Measurements from ENCODE around the gene CYTL1. TPM values are rescaled to one million over a fixed set of nuclear protein-coding genes. Genes with fewer than 3 reads are reported as not detected.

CYTL1 gene
- total and polyA plus RNA-seq, 5 donors from 2014 or later, result 0.54 TPM; not detected in 4

DNA sequence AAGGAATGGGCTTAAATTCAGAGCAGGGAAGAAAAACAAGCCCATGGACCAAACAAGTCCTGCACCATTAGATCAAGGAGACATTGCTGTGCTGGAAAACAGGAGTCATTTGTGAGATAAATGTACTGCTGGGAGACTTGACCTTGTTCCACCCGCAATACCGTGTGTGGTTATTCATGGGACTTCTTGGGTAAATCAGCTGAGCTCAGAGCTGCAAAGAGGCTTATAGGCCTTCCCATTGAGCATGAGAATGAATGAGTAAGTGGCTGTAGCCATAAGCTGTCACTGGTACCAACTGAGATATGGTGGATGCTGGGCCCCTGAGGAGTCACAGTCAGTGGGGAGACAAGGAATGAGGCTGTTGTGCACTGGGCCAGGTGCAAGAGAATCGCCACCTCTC, 2.3 kb upstream of the CYTL1 start:
- no peak for DNase-seq
- H3K27me3 Mint-ChIP-seq, result peaks cover 20% of the 10 kb centered on the region
- peaks cover 0 to 6% (median 2%) of the 10 kb centered on the region in 7 donors for H3K9me3 Mint-ChIP-seq
- H3K36me3 Mint-ChIP-seq, result no peaks in the 10 kb centered on the region
- Histone ChIP-seq H3K36me3 (ENCODE audit: control insufficient read depth, insufficient read depth, low read length) (no peaks in the 10 kb centered on the region), H3K4me1 (ENCODE audit: control insufficient read depth, insufficient read depth, low read length, poor library complexity, severe bottlenecking) (no peaks in the 10 kb centered on the region), H3K27ac (ENCODE audit: insufficient read depth, low read length, poor library complexity, severe bottlenecking) (no peak overlapping the region), H3K9me3 (ENCODE audit: control insufficient read depth in 2 of 2, low read length in 2 of 2) (no peaks in the 10 kb centered on the region), H3K4me3 (ENCODE audit: low read depth, low read length) (no peak overlapping the region), H3K27me3 (ENCODE audit: control insufficient read depth, insufficient read depth, low read length) (peaks cover 1% of the 10 kb centered on the region)
- H3K4me1 Mint-ChIP-seq, result peaks cover 0 to 2% (median 0%) of the 10 kb centered on the region in 4 donors
- no peak for ATAC-seq (ENCODE audit: low read depth in 2 of 2)
- H3K4me3 Mint-ChIP-seq, result no peak overlapping the region
- H3K27ac Mint-ChIP-seq, result no peak overlapping the region

DNA sequence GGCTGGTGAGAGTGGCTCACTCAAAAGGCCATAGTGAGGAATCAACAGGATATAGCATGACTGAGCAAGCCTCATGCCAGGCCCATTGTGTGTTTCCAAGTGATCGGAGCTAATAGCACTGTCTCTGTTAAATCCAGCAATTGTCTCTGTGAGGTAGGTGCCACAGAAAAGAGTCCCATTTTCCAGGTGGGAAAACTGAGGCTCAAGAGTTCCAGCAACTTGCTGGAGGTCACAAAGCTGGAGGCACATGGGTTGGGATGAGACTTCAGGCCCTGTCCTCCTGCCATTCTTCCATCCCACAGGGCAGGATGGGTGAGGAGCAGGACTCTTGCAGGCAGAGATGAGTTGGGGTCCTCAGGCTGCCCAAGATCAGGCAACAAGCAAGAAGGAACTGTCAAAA, 1.1 kb upstream of the CYTL1 start:
- ATAC-seq (ENCODE audit: low read depth in 2 of 2), result no peak

GRCh38 chr4:5019796-5020195, 538 bp upstream of the CYTL1 start:
- no peak overlapping the region for H3K27ac ChIP-seq (ENCODE audit: insufficient read depth, low read length, poor library complexity, severe bottlenecking)
- Mint-ChIP-seq H3K36me3 (no peaks in the 10 kb centered on the region), H3K27ac (no peak overlapping the region), H3K27me3 (peaks cover 20% of the 10 kb centered on the region), H3K4me1 (peaks cover 0 to 2% (median 0%) of the 10 kb centered on the region in 4 donors), H3K9me3 (peaks cover 0 to 9% (median 3%) of the 10 kb centered on the region in 7 donors), H3K4me3 (no peak overlapping the region)
- H3K36me3 ChIP-seq (ENCODE audit: control insufficient read depth, insufficient read depth, low read length), result no peaks in the 10 kb centered on the region
- no peak overlapping the region for H3K4me3 ChIP-seq (ENCODE audit: low read depth, low read length)
- ATAC-seq (ENCODE audit: low read depth in 2 of 2), result no peak
- no peak for DNase-seq
- H3K9me3 ChIP-seq (ENCODE audit: control insufficient read depth in 2 of 2, low read length in 2 of 2), result no peaks in the 10 kb centered on the region
- peaks cover 8% of the 10 kb centered on the region for H3K27me3 ChIP-seq (ENCODE audit: control insufficient read depth, insufficient read depth, low read length)
- H3K4me1 ChIP-seq (ENCODE audit: control insufficient read depth, insufficient read depth, low read length, poor library complexity, severe bottlenecking), result no peaks in the 10 kb centered on the region

More for the DNA sequence above, 1.1 kb upstream of the CYTL1 start:
- H3K27ac ChIP-seq (ENCODE audit: insufficient read depth, low read length, poor library complexity, severe bottlenecking), result no peak overlapping the region
- no peaks in the 10 kb centered on the region for H3K4me1 ChIP-seq (ENCODE audit: control insufficient read depth, insufficient read depth, low read length, poor library complexity, severe bottlenecking)
- peaks cover 21% of the 10 kb centered on the region for H3K27me3 Mint-ChIP-seq
- H3K27me3 ChIP-seq (ENCODE audit: control insufficient read depth, insufficient read depth, low read length), result peaks cover 5% of the 10 kb centered on the region
- H3K27ac Mint-ChIP-seq, result no peak overlapping the region
- H3K4me3 ChIP-seq (ENCODE audit: low read depth, low read length), result no peak overlapping the region
- H3K36me3 Mint-ChIP-seq, result no peaks in the 10 kb centered on the region
- H3K36me3 ChIP-seq (ENCODE audit: control insufficient read depth, insufficient read depth, low read length), result no peaks in the 10 kb centered on the region
- no peaks in the 10 kb centered on the region for H3K9me3 ChIP-seq (ENCODE audit: control insufficient read depth in 2 of 2, low read length in 2 of 2)
- no peak overlapping the region for H3K4me3 Mint-ChIP-seq
- no peak for DNase-seq
- H3K9me3 Mint-ChIP-seq, result peaks cover 0 to 9% (median 3%) of the 10 kb centered on the region in 7 donors
- peaks cover 0 to 2% (median 0%) of the 10 kb centered on the region in 4 donors for H3K4me1 Mint-ChIP-seq

DNA sequence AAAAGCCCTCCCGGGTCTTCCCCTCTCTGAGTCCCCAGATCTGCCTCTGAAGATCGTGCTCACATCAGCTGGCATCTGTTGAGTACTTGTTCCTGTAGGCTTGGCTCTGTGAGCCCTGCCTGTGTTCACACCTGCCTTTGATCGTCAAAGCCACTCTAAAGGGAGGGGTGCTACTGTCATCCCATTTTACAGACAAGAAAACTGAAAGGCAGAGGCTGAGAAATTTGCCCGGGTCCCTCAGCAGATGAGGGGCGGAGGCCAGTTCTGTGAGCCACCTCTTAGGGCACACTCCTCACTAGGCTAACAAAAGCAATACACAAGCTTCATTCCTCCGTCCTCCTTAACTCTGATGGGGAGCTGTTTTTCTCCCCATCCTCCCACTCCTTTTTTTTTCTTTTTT, 655 bp downstream of the CYTL1 start:
- H3K27me3 ChIP-seq (ENCODE audit: control insufficient read depth, insufficient read depth, low read length), result peaks cover 10% of the 10 kb centered on the region
- no peak overlapping the region for H3K4me3 Mint-ChIP-seq
- no peak overlapping the region for H3K27ac Mint-ChIP-seq

DNA sequence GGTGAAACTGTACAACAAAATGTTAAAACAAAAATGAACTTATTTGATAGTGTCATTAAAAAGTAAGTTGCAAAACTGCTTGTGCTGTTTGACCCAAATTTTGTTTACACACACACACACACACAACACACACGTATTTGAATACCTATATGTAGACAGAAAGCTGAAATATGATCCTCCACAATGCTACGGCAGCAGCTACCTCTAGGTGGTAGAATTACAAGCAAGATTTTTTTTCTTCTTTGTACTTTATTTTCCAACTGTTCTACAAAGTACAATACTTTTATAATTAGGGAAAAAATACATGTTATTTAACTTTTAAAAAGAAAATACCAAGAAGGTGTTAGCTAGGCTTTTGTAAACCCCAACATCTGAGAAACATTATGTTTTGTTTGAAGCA, 1.2 kb downstream of the CYTL1 start:
- ATAC-seq (ENCODE audit: low read depth in 2 of 2), result no peak
- peaks cover 25% of the 10 kb centered on the region for H3K27me3 Mint-ChIP-seq
- no peak overlapping the region for H3K27ac Mint-ChIP-seq
- no peaks in the 10 kb centered on the region for H3K9me3 ChIP-seq (ENCODE audit: control insufficient read depth in 2 of 2, low read length in 2 of 2)
- H3K4me3 ChIP-seq (ENCODE audit: low read depth, low read length), result no peak overlapping the region
- H3K36me3 Mint-ChIP-seq, result no peaks in the 10 kb centered on the region
- no peak overlapping the region for H3K27ac ChIP-seq (ENCODE audit: insufficient read depth, low read length, poor library complexity, severe bottlenecking)
- no peak for DNase-seq
- no peak overlapping the region for H3K4me3 Mint-ChIP-seq
- H3K36me3 ChIP-seq (ENCODE audit: control insufficient read depth, insufficient read depth, low read length), result no peaks in the 10 kb centered on the region
- H3K4me1 ChIP-seq (ENCODE audit: control insufficient read depth, insufficient read depth, low read length, poor library complexity, severe bottlenecking), result no peaks in the 10 kb centered on the region
- peaks cover 10% of the 10 kb centered on the region for H3K27me3 ChIP-seq (ENCODE audit: control insufficient read depth, insufficient read depth, low read length)
- H3K9me3 Mint-ChIP-seq, result peaks cover 0 to 4% (median 4%) of the 10 kb centered on the region in 7 donors
- H3K4me1 Mint-ChIP-seq, result peaks cover 0 to 2% (median 0%) of the 10 kb centered on the region in 4 donors

More for the DNA sequence above, 655 bp downstream of the CYTL1 start:
- no peak for ATAC-seq (ENCODE audit: low read depth in 2 of 2)
- Mint-ChIP-seq H3K9me3 (peaks cover 0 to 5% (median 4%) of the 10 kb centered on the region in 7 donors), H3K27me3 (peaks cover 20% of the 10 kb centered on the region), H3K4me1 (peaks cover 0 to 2% (median 0%) of the 10 kb centered on the region in 4 donors), H3K36me3 (no peaks in the 10 kb centered on the region)
- Histone ChIP-seq H3K9me3 (ENCODE audit: control insufficient read depth in 2 of 2, low read length in 2 of 2) (no peaks in the 10 kb centered on the region), H3K27ac (ENCODE audit: insufficient read depth, low read length, poor library complexity, severe bottlenecking) (no peak overlapping the region), H3K4me1 (ENCODE audit: control insufficient read depth, insufficient read depth, low read length, poor library complexity, severe bottlenecking) (no peaks in the 10 kb centered on the region), H3K36me3 (ENCODE audit: control insufficient read depth, insufficient read depth, low read length) (no peaks in the 10 kb centered on the region), H3K4me3 (ENCODE audit: low read depth, low read length) (no peak overlapping the region)
- no peak for DNase-seq

DNA sequence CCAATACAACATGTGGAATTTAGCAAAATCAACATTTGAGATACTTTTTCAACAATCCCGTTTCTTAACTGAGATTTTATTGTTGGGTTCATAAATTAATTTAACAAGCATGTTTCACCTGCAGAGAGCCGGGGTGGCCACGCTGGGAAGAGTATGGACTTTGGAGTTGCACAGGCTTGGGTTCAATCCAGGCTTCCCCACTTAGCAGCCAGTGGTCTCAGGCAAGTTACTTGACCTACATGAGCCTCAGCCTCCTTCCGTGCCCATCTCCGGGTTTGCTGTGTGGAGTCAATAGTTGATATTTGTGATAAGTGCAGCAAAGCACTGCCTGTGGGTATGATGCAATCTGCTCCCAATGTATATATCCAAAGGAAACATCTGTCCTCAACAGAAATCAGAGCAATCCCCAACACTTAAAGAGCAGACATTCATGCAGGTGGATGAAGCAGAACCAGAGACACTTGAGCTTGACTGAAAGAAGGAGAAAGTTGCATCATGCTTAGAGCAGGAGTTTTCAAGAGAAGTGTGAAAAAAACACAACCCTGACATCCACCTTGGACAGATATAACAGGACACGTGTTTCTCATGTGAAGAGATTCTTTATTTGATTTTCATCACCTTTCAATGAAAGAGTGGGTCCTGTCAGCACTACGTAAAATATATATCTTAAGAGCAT, 5.1 kb downstream of the CYTL1 start:
- DNase-seq (no peak), ATAC-seq (ENCODE audit: low read depth in 2 of 2) (no peak)
- Histone ChIP-seq H3K36me3 (ENCODE audit: control insufficient read depth, insufficient read depth, low read length) (no peaks in the 10 kb centered on the region), H3K4me3 (ENCODE audit: low read depth, low read length) (no peak overlapping the region), H3K9me3 (ENCODE audit: control insufficient read depth in 2 of 2, low read length in 2 of 2) (no peaks in the 10 kb centered on the region), H3K27ac (ENCODE audit: insufficient read depth, low read length, poor library complexity, severe bottlenecking) (no peak overlapping the region), H3K27me3 (ENCODE audit: control insufficient read depth, insufficient read depth, low read length) (peaks cover 15% of the 10 kb centered on the region), H3K4me1 (ENCODE audit: control insufficient read depth, insufficient read depth, low read length, poor library complexity, severe bottlenecking) (no peaks in the 10 kb centered on the region)
- no peaks in the 10 kb centered on the region for H3K36me3 Mint-ChIP-seq
- H3K27me3 Mint-ChIP-seq, result peaks cover 20% of the 10 kb centered on the region
- peaks cover 0 to 2% (median 0%) of the 10 kb centered on the region in 4 donors for H3K4me1 Mint-ChIP-seq
- peaks cover 0 to 7% (median 0%) of the 10 kb centered on the region in 7 donors for H3K9me3 Mint-ChIP-seq
- H3K4me3 Mint-ChIP-seq, result no peak overlapping the region
- H3K27ac Mint-ChIP-seq, result no peak overlapping the region

DNA sequence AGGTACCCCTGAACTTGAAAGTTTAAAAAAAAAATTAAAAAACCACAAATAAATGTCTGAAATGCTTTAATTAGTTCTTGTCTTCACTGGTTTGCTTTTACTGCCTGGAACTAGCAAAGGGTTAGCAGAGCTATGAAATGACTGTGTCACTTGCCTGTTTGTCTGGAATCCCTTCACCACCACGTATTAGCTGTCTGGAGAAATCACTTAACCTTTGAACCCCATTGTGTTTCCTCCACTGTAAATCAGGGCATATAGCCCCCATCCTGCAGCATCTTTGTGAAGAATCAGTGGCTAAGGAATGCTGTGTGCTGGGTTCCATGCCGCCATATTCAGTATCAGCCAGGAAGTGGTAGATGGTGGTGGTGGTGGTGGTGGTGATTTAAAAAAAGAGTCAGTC, 6.3 kb downstream of the CYTL1 start:
- ATAC-seq (ENCODE audit: low read depth in 2 of 2) (no peak), DNase-seq (no peak)
- H3K27me3 ChIP-seq (ENCODE audit: control insufficient read depth, insufficient read depth, low read length), result peaks cover 14% of the 10 kb centered on the region
- no peaks in the 10 kb centered on the region for H3K9me3 ChIP-seq (ENCODE audit: control insufficient read depth in 2 of 2, low read length in 2 of 2)
- H3K36me3 ChIP-seq (ENCODE audit: control insufficient read depth, insufficient read depth, low read length), result no peaks in the 10 kb centered on the region
- no peaks in the 10 kb centered on the region for H3K4me1 ChIP-seq (ENCODE audit: control insufficient read depth, insufficient read depth, low read length, poor library complexity, severe bottlenecking)
- H3K4me3 Mint-ChIP-seq, result no peak overlapping the region
- H3K27me3 Mint-ChIP-seq, result peaks cover 21% of the 10 kb centered on the region
- no peak overlapping the region for H3K27ac Mint-ChIP-seq
- H3K9me3 Mint-ChIP-seq, result peaks cover 0 to 8% (median 0%) of the 10 kb centered on the region in 7 donors
- H3K36me3 Mint-ChIP-seq, result no peaks in the 10 kb centered on the region
- no peaks in the 10 kb centered on the region for H3K4me1 Mint-ChIP-seq
- no peak overlapping the region for H3K4me3 ChIP-seq (ENCODE audit: low read depth, low read length)
- no peak overlapping the region for H3K27ac ChIP-seq (ENCODE audit: insufficient read depth, low read length, poor library complexity, severe bottlenecking)
